GM15510 (cell line): ENCODE measurements around the gene PCCA.

Experiments
- POLR2A ChIP-seq: IDR thresholded peaks from 3 replicates; pipeline ENCODE4 v1.6.1; 2011; ENCODE audit warnings: borderline replicate concordance; ENCODE audit not compliant: insufficient read length; ENCODE audit errors: extremely low read depth

The PCCA gene

GRCh38 chr13:100547791-100548201, 458.9 kb downstream of the PCCA start:
- no peak for TF ChIP-seq POLR2A

GRCh38 chr13:100549316-100549715, 460.4 kb downstream of the PCCA start:
- TF ChIP-seq POLR2A: no peak

GRCh38 chr13:100552755-100553154, 463.9 kb downstream of the PCCA start:
- no peak for TF ChIP-seq POLR2A

GRCh38 chr13:100559886-100560285, 471.0 kb downstream of the PCCA start:
- no peak for TF ChIP-seq POLR2A

- TF ChIP-seq POLR2A: no peak
Observed at GRCh38 chr13:100560498-100561157, 471.7 kb downstream of the PCCA start.

- TF ChIP-seq POLR2A: no peak
Observed at GRCh38 chr13:100561158-100561499, 472.2 kb downstream of the PCCA start.

GRCh38 chr13:100561599-100562204, 472.8 kb downstream of the PCCA start:
- no peak for TF ChIP-seq POLR2A

- no peak for TF ChIP-seq POLR2A
Observed at GRCh38 chr13:100563779-100564178, 474.9 kb downstream of the PCCA start.

- TF ChIP-seq POLR2A: no peak
Observed at GRCh38 chr13:100564444-100565223, 475.7 kb downstream of the PCCA start.

- TF ChIP-seq POLR2A: no peak
Observed at GRCh38 chr13:100565286-100565685, 476.4 kb downstream of the PCCA start.

GRCh38 chr13:100566543-100566942, 477.6 kb downstream of the PCCA start:
- no peak for TF ChIP-seq POLR2A

- no peak for TF ChIP-seq POLR2A
Observed at GRCh38 chr13:100573121-100573520, 484.2 kb downstream of the PCCA start.
